Measurements from ENCODE around the gene GPC5.
"Not testable (repeated sequence)": the region's sequence is repeated elsewhere in the genome, so short reads cannot be mapped to it uniquely, and the experiment has no call there.

Gene GPC5

DNA sequence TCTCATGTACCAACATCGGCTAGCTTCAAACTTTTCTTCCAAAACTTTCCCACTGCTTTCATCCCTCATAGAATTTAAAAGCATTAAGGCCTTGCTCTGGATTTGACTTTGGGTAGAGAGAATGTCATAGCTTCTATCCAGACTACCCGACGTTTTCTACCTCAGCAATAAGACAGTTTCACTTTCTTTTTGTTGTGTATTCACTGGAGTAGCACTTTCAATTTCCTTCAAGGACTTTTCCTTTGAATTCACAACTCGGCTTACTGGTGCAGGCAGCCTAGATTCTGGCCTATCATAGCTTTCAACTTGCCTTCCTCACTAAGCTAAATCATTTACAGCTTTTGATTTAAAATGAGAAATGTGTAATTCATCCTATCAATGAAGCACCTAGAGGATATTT lies 1407.8 kb downstream of the GPC5 start:
- no peak for DNase-seq (ENCODE audit: low read depth in 1 of 2, low spot score in 1 of 2)

DNA sequence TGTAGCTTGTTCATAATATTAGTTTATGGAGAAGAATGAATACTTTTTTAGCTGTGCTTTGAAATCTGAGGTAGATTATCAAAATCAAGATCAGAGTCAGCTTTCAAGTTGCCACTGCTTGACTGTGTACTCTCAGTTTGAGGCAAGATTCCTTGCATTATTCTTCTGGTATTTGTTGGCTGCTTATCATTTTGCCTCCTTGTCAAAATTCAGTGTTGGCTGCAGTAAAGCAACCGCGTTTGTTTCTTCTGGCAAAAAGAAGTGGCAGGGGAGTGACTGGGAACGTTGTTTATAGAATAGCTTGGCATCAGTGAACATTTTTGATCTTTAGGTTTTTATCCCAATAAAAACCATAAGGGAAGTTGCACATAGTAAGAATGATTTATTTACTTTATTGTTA lies 1408.9 kb downstream of the GPC5 start:
- DNase-seq (ENCODE audit: low read depth in 1 of 2, low spot score in 1 of 2), result no peak

DNA sequence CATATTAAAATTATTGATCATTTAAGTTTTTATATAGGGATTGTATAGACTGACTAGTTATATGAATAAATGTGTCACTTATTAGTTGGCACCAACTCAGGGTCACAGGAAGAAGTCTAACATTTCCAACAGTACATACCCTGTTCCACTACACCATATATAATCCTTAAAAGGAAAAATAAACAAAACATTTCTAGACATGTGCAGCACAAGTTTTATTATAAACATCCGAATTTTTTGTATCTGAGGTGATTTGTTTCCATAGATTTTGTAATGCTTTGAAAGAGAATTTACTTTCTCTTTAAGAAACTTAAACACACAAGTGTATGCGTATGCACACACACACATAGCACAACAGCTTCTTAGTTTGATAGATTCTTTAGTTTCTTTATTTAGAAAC lies 1409.5 kb downstream of the GPC5 start:
- no peak for DNase-seq (ENCODE audit: low read depth in 1 of 2, low spot score in 1 of 2)

DNA sequence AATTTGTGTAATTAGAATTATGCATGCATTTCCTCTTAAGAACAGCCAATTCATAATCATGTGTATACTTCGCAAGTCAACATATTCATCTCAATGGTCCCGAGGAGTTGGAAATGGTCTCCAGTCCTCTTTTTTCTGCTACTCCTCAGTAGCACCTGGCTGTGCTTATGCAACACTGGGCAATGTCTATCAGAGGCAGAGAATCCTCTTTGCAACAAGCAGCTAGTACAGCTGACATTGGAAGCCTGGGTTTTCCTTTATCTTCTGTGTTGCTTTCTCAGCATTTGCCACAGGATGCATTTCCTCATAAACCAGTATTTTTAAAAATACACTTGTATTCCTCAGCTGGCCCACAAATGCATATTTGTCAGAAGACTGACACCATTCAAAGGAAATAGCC lies 1422.9 kb downstream of the GPC5 start:
- no peak for DNase-seq (ENCODE audit: low read depth in 1 of 2, low spot score in 1 of 2)

DNA sequence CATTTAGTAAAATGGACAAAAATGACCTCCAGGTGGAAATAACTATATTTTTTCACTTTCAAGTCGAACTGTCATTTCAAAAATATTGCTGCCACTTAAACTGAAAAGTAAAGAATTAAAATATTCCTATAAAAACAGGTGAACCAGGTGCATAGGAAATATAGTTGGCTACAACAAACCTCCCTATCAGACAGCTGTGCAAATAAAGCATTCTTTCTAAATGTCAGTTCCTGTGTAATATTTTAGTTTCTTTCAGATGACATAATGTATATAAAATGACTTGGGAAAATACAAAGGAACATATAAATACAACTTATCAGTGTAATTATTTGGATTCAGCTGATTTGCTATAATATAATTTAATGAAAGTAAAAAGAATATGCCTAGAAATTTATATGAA lies 1424.6 kb downstream of the GPC5 start:
- DNase-seq (ENCODE audit: low read depth in 1 of 2, low spot score in 1 of 2), result no peak

DNA sequence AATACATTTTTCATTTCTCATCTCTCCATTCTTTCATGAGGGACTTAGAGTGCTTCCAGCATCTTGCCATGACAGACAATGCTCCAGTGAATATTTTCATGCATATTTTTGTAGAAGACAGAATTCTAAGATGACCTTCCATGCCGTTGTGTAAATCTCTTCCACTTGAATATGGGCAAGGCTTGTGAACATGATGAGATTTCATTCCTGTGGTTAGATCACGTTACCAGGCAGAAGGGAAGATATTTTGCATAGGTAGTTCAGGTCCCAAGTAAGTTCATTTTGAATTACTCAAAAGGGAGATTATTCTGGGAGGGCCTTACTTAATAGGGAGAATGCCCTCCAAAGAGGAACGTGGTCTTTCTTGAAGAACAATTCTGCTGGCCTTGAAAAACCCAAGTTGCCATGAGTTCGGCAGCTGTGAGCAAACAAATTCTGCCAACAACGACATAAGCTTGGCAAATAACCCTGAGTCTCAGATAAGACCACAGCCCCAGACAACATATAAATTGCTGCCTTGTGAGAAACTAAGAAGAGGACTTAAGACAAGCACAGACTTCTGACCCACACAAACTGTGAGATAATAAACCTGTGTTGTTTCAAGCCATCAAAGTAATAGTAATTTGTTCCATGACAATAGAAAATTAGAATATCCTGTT lies 1427.6 kb downstream of the GPC5 start:
- DNase-seq (ENCODE audit: low read depth in 1 of 2, low spot score in 1 of 2), result no peak

DNA sequence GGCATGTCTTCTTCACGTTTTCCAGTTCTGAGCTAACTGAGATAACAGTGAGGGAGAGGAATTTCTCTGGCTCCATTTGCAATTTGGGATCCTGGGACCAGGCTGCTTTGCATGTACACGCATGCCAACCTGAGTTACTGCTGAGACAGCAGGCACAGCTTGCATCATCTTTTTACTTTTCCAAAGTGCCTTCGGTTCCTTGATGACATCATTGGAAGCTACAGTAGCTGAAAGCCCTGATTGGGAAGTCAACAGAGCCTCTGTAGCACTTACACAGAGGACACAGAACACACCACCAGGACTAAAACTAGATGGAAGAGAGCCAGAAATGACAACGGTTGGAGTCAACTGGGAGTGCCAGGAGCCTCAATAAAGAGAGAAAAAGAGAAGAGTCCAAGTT lies 1429.1 kb downstream of the GPC5 start:
- DNase-seq (ENCODE audit: low read depth in 1 of 2, low spot score in 1 of 2), result no peak

DNA sequence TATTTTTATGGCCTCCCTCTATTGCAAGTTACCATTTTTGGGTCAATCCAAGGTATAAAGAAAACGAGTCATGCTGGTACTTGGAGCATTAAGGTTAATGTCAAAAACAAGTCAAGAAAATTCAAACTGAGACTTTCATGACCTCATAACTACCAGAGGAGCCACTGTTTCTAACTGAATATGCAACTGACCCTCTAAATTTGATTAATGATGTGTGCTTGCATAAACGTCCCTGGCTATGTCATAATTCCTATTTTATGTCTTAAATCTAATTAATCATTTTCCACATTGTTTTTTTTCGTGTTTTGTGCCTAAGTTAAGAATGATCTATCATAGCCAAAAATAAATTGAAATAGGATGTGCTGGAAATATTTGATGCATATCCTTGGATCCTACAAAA lies 1431.5 kb downstream of the GPC5 start:
- no peak for DNase-seq (ENCODE audit: low read depth in 1 of 2, low spot score in 1 of 2)

DNA sequence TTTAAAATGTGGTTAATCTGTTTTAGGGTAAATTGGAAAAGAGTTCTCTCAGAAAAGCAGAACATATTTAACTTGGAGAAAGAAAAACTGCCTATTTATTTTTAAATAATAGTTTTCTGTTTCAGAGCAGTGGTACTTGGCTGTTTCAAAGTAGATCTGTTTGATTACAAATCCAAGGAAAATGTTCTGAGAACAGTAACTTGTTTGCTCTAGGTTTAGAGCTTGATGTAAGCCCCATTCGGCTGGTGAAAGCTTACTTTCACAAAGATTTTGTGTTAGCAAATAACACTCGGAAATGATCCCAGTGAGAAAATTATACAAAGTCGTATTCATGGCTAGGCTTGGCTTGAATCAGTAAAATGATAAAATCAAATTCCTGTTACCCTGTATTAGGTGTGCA lies 1432.4 kb downstream of the GPC5 start:
- DNase-seq (ENCODE audit: low read depth in 1 of 2, low spot score in 1 of 2), result no peak

DNA sequence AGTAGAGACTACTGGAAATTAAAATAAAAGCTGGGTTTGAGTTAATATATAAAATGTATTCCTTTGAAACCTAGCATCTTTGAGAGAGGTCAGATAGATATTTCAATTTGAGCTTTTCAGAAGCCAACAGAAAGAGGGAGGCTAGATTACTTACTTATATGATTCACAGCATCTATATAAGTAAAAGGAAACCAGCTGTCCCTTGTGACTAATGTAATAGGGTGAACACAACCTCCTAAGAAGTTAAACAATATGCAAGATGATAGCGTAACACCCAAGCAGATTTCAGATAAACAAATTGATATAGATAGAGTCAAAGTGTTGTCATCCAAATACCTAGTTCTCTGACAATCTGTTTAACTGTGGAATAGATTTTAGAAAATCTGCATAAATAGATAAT lies 1434.7 kb downstream of the GPC5 start:
- no peak for DNase-seq (ENCODE audit: low read depth in 1 of 2, low spot score in 1 of 2)

DNA sequence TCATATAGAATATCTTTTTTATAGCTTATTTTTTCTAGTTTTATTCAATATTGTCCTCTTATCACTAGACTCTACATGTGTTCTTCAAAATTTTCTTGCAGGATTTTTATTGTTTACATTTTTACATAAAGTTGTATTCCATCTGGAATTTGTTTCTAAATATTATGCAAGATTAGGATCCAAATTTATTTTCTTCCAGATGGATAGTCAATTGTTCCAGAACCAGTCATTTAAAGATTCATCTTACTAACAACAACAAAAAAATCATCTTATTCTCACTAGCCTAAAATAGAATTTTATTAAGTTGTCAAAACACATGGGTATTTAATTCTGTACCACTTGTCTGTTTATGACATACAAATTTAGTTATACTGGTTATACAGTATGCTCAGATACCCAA lies 1437.8 kb downstream of the GPC5 start:
- no peak for DNase-seq (ENCODE audit: low read depth in 1 of 2, low spot score in 1 of 2)

DNA sequence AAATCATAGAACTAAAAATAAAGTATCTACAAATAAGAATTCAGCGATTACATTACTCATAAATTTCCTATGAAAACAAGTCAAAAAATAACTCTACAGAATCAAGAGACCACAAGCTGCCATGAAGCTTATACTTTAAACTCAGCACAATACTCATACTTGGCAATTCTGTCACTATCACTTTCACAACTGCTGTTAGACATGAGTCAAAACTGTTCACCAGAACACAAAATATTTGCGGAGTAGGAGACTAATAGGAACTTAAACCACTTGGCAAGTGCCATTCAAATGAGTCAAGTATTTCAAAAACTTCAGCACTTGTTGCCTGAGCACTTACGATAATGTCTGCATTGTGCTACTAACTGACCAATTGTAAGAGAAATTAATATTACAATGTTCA lies 1440.4 kb downstream of the GPC5 start:
- DNase-seq (ENCODE audit: low read depth in 1 of 2, low spot score in 1 of 2), result no peak

DNA sequence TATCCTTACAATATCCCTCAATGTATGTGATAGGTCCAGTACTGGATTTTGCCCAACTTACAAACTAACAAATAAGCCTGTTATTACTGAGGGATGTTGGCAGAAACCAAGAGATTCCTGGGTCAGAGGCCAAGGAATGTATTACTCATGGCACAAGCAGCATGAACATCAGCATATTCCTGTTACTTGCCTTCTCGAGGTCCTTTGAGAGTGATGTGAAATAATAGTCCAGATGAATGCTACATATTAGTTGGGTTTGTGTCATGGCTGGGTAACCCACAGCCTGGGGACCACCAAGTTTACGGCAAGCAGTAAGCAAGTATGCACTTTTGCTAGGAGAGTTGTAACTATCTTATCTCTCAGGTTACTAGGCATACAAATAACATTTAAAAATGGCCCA lies 1443.7 kb downstream of the GPC5 start:
- DNase-seq (ENCODE audit: low read depth in 1 of 2, low spot score in 1 of 2), result no peak

DNA sequence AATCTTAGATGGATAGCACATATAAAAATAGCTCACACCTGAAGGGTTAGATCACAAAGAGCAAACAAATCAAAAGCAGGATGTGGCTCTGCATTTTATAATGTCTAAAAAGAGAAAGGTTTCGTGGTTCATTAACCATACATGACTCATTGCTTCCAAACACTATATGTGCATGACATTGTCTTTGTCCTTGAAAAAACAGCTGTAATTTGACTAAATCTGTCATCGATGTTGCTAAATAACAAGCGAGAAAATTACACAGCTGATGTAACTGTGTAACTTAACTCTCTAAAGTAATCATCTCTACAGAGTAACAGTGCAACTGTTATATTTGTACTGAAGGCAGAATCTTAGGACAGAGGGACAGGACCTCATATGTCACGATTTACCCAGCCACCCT lies 1445.1 kb downstream of the GPC5 start:
- DNase-seq (ENCODE audit: low read depth in 1 of 2, low spot score in 1 of 2), result no peak

DNA sequence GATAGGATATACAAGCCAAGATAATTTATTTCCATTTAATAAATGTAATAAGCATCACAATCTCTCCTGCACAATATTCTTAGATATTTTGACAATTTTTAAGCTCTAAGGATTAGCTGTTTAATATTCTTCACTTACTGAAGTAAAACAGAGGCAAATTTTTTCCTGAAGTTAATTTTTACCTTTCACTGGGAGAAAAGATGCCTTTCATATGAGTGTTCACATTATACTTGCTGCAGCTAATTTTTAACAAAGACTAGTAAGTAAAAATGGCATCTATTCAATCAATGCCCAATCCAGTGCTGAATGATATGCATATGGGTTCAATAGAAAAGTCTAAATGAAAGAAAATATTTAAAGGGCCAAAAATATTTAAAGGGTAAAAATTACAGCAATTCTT lies 1451.0 kb downstream of the GPC5 start:
- no peak for DNase-seq (ENCODE audit: low read depth in 1 of 2, low spot score in 1 of 2)

DNA sequence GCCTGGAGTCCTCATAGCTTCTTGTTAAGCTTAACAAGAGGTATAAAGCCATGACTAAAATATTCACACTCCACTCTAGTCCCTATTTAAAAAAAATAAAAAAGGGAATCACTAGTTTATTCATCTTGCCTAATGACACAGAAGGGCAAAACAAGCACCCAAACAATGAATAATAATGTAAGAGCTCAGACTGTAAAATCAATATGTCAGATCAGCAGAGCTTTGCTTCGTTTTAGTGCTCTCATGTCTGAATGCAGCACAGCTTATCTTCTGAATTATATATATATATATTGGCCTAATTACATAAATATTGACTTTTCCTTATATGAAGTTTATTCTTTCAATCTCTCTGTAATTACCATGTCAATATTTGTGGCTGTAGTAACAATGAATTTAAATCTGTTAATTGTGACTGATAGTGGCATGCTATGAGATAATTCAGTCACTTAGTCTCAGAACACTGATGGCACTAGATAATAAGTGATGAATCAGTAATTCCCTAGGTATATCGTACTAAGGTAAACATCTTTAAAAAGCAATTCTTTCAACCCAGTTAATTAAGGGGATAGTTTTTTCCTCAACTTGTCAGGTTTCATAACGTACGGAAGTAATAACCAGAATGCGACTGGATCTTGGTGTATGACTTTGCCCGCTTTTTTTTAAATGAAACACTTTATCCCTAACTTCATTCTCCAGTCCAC lies 1466.3 kb downstream of the GPC5 start:
- no peak for DNase-seq (ENCODE audit: low read depth in 1 of 2, low spot score in 1 of 2)

DNA sequence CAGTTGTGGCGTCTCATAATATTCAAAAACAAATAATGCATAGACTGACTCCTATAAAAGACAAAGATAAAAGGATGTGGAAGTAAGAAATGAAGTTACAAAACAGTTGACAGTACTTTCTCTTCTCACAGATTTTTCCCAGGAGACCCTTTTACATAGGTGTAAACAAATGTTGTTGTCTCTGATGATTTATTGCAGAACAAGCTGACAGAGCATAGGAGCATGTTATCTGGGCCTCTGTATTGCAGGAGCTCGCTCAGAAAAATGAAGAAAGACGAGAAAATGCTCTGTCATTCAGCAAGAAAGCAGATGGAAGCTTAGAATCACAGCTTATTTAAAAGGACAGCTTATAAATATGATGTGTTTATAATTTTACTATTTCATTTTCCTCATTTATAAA lies 1474.6 kb downstream of the GPC5 start:
- DNase-seq (ENCODE audit: low read depth in 1 of 2, low spot score in 1 of 2), result no peak

DNA sequence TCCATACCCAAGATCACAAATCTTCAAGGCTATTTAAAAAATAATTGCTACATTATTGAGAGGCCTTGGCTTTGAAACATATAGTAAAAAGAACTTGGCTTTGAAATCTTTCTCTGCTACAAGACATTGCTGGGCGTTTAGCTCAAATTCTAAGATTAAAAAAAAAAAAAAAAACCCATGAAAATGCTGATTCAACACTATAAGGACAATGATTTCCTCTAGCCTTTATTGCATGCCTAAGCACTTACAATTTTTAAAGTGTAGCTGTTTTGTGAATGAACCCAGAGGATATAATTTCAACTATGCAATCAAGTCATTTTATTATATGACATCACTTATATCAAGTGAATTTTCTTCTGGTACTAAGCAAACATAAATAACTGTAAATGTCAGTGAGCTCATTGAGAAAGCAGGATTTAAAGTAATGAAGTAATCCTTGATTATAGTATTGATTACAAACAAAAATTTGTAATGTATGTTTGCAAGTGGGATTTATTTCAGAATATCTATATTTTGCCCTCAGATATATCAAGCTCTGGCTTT lies 1488.2 kb downstream of the GPC5 start:
- no peak for DNase-seq (ENCODE audit: low read depth in 1 of 2, low spot score in 1 of 2)

DNA sequence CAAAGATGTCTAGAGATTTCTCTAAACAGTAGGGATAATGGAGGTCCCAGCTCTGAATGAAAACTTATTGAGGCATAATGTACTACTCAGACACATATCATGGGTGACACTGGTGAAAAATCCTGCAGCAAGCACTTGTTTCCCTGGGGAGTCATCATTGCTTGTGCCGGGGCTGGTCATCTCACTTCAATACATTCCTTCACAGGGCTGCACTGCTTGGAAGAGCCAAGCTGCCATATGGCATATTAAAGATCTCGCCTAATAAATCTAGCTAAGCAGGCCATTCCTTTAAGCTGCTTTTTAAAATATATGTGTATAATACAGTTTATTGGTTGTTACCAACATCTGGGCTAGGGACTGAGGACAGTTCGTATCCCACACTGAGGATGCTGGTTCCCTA lies 1496.0 kb downstream of the GPC5 start:
- no peak for DNase-seq (ENCODE audit: low read depth in 1 of 2, low spot score in 1 of 2)

DNA sequence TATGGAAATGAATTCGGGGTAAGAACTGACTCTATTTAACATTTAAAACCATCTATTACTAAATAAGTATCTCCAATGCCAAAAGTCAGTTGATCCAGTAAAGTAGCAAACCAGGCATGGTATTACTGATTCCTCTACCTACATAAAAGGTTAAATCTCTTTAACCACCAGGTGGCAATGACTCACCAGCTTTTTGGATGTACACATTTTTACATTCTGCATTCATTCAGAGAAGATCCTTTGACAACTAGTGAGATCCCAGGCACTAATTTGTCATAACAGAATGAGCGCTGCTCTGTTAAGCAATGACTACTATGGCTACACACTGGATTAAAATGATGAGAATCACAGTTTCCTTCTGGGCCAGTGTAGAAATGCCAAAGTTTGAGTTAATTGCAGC lies 1498.4 kb downstream of the GPC5 start:
- no peak for DNase-seq (ENCODE audit: low read depth in 1 of 2, low spot score in 1 of 2)

DNA sequence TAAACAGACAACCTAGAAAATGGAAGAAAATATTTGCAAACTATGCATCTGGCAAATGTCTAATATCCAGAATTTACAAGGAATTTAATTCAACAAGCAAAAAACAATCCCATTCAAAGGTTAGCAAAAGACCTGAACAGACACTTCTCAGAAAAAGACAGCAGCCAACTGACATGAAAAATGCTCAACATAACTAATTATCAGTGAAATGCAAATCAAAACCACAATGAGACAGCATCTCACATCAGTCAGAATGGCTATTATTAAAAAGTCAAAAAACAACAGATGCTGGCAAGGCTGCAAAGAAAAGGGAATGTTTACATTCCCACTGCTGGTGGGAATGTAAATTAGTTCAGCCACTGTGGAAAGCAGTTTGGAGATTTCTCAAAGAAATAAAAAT lies 1500.5 kb downstream of the GPC5 start:
- DNase-seq (ENCODE audit: low read depth in 1 of 2, low spot score in 1 of 2), result not testable (repeated sequence)

DNA sequence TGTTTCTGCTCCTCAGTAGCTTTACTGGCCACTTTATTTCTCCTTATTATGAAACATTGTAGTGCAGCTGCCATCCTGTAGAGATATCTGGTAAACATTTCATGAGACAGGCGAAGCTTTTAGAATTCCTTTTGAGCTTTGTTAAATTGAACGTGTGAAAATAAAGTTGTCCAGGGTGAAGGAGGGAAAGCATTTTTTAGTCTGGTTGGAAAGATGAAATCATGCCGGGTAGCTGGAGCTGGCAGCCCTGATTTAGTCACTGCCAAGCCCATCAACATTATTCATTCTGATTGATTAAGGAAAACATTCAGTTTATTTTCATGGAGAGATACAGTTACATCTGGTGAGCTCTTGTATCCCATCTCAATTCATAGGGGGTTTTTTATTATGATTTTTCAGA lies 1502.0 kb downstream of the GPC5 start:
- no peak for DNase-seq (ENCODE audit: low read depth in 1 of 2, low spot score in 1 of 2)

DNA sequence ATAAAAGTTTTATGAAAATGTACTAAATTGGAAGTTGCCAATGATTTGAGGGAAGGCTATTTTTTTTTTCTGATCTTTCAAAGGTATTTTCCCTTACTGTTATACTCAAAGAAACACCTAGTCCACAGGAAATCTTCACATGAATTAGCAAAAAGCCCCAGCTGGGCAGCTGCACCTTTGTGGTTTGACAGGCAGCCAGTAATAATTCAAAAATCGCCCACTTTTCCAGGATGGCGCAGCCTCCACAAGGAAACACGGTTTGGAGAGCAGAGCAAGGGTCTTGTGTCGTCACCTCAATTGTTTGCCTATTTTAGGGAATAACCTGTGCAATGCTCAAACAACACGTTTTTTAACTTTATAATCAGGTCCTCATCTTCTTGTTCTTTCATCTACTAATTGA lies 1503.3 kb downstream of the GPC5 start:
- no peak for DNase-seq (ENCODE audit: low read depth in 1 of 2, low spot score in 1 of 2)

Data from activated T-helper 1 cell treated with anti-CD3 and anti-CD28 coated beads, Interleukin-2, amount 50 U/mL, for 16 hours (primary cell).